A549 treated with AZD2906 at 1 μM for 4 hours (cell line): ENCODE data around the gene PRCD. TPM values are rescaled to one million over a fixed set of nuclear protein-coding genes. Genes with fewer than 3 reads are reported as not detected.

ENCODE experiments used
- total RNA-seq: library from RNA; stranded (reverse); fragments of 200-300 nt; extraction: Qiagen RNA extraction; gene quantifications from 5 replicates; pipeline ENCODE4 v1.2.3, GENCODE V29; 2022

The PRCD gene
- total RNA-seq = not detected in 5 replicates

GRCh38 chr17:76539631-76540271 is at the start of gene PRCD:
TSS of gene PRCD (plus strand) at chr17:76540044. CDS start at chr17:76540142, 98 bp downstream.

GRCh38 chr17:76501018-76501826 is 38.6 kb upstream of the PRCD start, which contains the start of gene RHBDF2:
TSS of gene RHBDF2 (minus strand) at chr17:76501423. CDS start at chr17:76481524, 19,899 bp downstream.

DNA sequence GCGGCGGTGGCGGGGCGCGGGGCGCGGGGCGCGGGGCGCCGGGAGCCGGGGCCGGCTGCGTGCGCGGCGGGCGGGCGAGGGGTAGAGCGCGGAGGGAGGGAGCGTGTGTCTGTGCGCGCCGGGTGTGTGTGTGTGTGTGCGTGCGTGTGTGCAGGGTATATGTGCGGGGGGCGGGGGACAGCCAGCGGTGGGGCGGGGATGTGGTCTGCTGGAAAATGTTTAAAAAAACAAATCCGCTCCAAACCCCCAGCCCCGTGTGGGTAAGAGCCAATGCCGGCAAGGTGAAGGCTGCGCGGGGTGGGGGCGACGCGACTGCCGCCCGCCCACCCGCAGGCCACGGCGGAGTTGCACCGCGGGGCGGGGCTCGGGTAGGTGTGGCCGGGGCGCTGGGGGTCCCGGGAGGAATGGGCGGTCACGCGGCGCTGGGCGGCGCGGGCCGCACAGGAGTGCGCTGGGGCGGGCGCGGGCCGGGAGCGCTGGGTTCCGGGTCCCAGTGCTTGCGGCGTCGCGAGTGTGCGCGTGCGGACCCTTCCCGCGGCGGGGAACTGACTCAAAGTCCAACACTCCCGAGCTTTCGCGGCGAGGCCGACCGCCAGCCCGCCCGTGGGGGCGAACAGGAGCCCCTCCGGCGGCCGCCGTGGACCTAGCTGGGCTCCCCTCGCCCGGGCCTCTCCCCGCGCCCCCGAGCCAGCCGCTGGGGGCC is 2.1 kb upstream of the PRCD start, which contains the start of gene CYGB:
TSS of gene CYGB (minus strand) at position 132 of the 703 bp plus-strand sequence. CDS start 167 bp downstream, outside the sequence.

DNA sequence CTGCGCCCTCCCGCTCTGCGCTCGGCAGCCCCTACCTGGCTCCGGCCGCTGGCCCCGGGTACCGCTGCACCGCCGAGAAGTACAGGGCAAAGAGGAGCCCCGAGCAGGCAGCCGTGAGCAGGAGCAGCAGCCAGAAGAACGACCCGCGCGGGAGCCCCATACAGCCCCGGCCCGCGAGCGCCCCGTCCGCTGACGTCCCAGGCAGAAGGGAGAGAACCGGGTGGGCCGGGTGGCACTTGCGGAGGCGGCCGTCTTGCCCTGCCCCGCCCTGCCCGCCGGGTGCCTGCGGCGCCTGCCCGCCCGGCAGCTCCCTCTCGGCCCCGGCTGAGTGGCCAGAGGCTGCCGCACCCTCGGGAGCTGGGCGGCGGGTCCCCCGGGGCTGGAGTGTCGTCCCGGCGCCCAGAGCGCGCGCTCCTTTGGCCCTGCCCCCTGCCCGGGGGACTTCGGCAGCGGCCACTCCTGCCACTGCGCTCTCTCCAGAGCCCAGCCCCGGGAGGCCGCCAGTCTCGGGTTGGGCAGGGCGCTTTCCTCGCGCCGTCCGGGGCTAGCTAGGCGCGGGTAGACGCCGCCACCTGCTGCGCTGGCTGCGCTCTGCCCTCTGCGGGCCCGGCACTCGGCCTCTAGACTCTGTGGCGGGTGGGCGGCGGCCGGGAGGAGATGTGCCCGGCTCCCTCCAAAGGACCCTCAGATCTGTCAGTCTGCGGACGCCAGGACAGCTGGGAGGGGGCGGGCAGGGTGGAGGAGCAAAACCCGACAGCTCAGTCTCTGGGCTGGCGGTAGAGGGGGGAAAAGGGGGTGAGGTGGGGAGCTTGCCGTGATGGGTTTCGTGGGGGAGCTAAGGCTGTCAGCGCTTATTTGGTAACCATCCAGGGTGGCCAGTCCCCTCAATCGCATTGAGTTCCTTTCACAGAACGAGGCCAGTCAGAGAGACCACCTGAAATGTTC is 46.1 kb downstream of the PRCD start, which contains the start of gene ST6GALNAC2:
TSS of gene ST6GALNAC2 (minus strand) at position 212 of the 945 bp plus-strand sequence. CDS start at position 160, 52 bp downstream.

Other genes with a start within 250 kb of the PRCD start
- 0.42 to 1.1 TPM (median 0.85 TPM) in 5 replicates for gene QRICH2, start 231.8 kb upstream of the PRCD start, total RNA-seq
- gene PRPSAP1, start 186.1 kb upstream of the PRCD start, total RNA-seq = 53.1 to 63.4 TPM (median 58.2 TPM) in 5 replicates
- gene SPHK1, start 155.4 kb upstream of the PRCD start, total RNA-seq = 32.2 to 43.3 TPM (median 36.6 TPM) in 5 replicates
- 26.3 to 29.1 TPM (median 28.2 TPM) in 5 replicates for gene UBE2O, start 86.9 kb upstream of the PRCD start, total RNA-seq
- 0.22 to 0.64 TPM (median 0.33 TPM) in 5 replicates for gene AANAT, start 72.4 kb upstream of the PRCD start, total RNA-seq
- gene RHBDF2, start 38.6 kb upstream of the PRCD start, total RNA-seq = 54.6 to 64.5 TPM (median 61.4 TPM) in 5 replicates
- 0.88 to 1.7 TPM (median 1.2 TPM) in 5 replicates for gene CYGB, start 2.3 kb upstream of the PRCD start, total RNA-seq
- gene ST6GALNAC2, start 45.8 kb downstream of the PRCD start, total RNA-seq = 0.37 to 0.46 TPM (median 0.42 TPM) in 5 replicates
- 0.20 to 0.28 TPM (median 0.26 TPM) in 5 replicates for gene ST6GALNAC1, start 103.7 kb downstream of the PRCD start, total RNA-seq
- gene MXRA7, start 170.9 kb downstream of the PRCD start, total RNA-seq = 62.0 to 65.0 TPM (median 64.4 TPM) in 5 replicates
- gene JMJD6, start 186.6 kb downstream of the PRCD start, total RNA-seq = 77.3 to 80.6 TPM (median 78.6 TPM) in 5 replicates
- gene METTL23, start 186.8 kb downstream of the PRCD start, total RNA-seq = 54.0 to 64.4 TPM (median 59.5 TPM) in 5 replicates
- gene SRSF2, start 197.3 kb downstream of the PRCD start, total RNA-seq = 408 to 455 TPM (median 433 TPM) in 5 replicates
- gene MFSD11, start 198.1 kb downstream of the PRCD start, total RNA-seq = 19.8 to 21.5 TPM (median 20.3 TPM) in 5 replicates